ENCODE results near the gene HLA-E.
"Not testable (repeated sequence)": the region's sequence is repeated elsewhere in the genome, so short reads cannot be mapped to it uniquely, and the experiment has no call there.

HLA-E gene

DNA sequence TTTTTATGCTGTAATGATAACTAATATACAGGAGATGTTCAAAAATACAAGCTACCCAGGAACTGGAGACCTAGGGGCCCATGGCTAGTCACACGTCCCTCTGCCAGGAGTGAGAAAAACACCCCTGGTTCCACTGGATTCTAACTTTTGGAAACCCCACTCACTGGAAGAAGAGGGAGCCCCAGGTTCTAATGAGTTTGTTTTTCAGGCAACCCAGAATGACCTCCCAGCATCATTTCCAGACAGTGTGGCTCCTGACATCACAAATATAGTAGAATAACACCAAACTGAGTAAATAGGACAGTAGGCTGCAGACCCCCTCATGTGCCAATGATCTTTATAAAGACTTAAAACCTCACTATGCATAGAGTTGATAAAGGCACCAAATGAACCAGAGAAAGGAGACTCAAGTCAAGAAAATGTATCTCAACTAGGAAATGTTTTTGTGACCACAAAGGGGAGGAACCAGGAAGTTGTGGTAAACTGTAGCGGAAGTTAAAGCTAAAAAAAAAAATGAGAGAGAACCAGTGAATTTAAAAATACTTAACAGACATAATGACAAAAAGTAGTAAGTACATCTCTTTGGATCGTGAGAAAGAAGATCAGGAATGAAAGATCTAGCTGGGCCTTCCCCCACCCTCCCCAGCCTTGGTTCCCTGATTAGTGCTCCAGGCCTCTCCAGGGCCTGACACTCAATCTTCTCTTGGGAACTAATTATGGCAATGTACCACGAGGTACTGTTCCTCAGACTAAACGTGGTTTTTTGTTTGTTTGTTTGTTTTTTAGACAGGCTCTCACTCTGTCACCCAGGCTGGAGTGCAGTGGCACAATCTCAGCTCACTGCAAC is 19.8 kb downstream of the HLA-E start:
- no peak for DNase-seq

DNA sequence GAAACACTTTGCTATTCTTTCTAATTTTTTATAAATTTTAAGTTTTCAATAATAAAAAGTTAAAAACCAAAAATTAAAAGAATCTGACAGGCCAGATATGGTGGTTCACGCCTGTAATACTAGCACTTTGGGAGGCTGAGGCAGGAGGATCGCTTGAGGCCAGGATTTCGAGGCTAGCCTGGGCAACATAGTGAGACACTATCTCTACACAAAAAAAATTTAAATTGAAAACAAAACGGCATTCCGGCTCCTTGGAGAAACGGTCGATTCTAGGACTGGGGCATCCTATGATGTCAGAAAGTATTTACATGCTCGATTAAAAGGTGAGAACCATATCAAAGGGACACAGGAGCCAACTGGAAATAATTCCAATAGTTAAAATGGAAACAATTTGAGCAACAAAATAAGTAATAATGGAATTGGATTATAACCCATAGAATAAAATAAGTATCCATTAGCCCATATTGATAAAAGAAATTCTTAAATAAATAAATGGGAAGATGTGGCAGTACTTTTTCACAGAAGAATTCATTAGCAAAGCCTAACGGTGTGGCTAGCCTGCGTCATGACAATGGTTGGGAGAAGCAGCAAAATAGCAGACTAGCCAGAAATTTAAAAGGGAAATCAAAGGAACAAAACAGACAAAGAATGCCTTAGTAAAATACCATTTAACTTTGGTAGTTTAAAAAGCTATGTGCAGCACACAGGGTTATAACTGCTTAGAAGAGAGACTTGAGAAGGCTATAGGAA is 21.3 kb downstream of the HLA-E start:
- no peak for DNase-seq

DNA sequence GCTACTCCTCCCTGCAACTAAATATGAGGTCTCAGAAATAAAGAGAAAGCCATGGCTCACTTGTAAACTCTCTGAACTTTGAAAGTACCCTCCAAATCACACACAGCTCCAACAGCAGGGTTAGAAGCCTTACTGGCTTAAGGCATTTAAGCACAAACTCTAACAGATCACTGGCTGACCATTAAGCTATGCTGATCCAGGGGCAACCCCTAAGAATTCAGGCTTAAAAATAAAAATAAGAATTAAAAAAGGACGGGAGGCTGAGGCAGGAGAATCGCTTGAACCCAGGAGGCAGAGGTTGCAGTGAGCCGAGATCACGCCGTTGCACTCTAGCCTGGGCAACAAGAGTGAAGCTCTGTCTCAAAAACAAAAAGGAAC is 21.8 kb downstream of the HLA-E start:
- no peak for DNase-seq

DNA sequence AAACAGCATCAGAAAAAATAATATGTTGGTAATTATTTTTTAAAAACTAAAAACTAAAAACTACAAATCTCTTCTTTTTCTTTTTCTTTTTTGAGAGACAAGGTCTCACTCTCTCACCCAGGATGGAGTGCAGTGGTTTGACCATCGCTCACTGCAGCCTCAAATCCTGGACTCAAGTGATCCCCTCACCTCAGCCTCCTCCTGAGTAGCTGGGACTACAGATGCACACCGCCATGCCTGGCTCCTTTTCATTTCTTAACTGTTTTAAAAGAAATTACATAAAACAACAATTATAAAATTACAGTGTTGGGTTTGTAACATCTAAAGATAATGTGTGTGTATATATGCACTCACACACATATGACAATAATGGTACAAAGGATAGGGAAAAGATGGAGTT is 24.1 kb downstream of the HLA-E start:
- DNase-seq, result no peak

DNA sequence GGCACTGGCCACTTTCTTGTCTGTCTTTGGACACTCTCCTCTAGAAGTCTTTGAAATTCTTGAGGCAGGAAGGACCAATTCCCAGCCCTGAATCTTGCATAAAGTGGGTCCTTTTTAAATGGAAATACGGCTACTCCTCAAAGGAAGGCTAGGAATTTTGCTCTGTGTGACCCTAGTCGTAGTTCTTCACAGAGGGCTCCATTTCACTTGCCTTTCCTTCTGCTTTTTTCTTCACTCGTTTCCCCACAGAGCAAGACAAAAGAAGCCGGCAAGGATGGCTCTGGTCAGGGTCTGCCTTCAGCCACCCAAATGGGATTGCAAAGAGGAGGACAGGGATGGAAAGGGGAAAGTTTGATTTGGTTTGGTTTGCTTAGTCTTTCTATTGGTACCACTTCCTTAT is 25.8 kb downstream of the HLA-E start:
- DNase-seq, result no peak

DNA sequence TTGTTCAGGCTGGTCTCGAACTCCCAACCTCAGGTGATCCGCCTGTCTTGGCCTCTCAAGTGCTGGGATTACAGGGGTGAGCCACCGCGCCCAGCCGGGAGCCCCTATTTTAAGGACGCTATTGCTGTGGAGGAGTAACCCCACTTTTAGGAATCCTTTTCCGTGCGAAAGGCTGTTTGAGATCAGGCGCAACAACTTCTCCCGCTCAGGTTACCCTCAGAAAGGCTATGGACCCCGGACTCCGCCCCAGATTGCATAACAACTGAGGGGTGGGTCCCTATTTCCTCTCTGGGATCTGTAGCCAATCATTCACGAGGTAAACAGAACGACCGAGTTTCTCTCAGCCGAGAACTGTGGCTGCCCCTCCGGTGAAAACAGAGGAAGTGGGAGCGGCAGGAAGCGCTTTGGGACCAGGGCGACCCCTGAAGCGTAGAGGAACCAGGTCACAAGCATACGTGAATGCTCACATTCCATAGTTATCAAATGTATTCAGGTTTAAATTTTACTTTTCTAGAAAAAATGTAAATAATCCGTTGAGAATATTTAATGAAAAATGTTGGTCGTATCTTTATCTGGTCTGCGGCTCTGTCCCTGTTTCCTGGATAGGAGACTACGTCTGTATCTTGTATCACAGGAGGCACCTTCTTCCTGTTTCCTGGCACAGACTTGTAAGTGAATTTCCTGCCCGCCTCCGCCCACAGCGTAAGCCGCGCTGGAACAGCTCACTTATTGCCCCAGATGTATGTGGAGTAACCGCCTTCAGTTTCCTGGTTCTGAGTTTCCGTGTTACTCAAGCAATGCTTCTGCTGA is 26.8 kb downstream of the HLA-E start:
- DNase-seq, result peak; percentile 87

DNA sequence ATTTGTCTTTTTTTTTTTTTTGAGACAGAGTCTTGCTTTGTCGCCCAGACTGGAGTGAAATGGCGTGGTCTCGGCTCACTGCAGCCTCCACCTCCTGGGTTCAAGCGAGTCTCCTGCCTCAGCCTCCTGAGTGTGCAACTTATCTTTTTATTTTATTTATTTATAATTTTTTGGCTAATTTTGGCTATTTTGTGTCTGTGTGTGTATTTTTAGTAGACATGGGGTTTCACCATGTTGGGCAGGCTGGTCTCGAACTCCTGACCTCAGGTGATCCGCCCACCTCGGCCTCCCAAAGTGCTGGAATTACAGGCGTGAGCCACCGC is 27.4 kb downstream of the HLA-E start:
- not testable (repeated sequence) for DNase-seq

DNA sequence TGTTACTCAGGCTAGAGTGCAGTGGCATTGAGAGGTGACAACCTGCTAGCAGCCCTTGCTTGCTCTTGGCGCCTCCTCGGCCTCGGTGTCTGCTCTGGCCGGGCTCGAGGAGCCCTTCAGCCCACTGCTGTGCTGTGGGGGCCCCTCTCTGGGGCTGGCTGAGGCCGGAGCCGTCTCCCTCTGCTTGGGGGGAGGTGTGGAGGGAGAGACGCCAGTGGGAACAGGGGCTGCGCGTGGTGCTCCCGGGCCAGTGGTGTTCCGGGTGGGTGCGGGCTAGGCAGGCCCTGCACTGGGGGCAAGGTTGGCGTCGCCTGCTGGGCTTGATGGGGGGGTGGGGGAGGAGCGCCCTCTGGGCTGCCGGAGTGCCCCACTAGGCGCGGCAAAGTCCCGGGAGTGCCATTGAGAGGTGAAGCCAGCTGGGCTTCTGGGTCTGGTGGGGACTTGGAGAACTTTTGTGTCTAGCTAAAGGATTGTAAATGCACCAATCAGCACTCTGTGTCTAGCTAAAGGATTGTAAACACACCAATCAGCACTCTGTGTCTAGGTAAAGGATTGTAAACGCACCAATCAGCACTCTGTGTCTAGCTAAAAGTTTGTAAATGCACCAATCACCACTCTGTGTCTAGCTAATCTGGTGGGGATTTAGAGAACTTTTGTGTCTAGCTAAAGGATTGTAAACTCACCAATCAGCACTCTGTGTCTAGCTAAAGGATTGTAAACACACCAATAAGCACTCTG is 28.6 kb downstream of the HLA-E start:
- not testable (repeated sequence) for DNase-seq

DNA sequence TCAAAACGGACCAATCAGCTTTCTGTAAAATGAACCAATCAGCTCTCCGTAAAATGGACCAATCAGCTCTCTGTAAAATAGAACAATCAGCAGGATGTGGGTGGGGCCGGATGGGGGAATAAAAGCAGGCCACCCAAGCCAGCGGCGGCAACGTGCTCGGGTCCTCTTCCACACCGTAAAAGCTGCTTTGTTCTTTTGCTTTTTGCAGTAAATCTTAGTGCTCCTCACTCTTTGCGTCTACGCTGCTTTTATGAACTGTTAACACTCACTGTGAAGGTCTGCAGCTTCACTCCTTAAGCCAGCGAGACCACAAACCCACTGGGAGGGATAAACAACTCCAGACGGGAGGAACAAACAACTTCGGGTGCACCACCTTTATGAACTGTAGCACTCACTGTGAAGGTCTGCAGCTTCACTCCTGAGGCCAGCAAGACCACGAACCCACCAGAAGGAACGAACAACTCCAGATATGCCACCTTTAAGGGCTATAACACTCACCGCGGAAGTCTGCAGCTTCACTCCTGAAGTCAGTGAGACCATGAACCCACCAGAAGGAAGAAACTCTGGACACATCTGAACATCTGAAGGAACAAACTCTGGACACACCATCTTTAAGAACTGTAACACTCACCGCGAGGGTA is 29.3 kb downstream of the HLA-E start:
- peak; percentile 33 for DNase-seq

DNA sequence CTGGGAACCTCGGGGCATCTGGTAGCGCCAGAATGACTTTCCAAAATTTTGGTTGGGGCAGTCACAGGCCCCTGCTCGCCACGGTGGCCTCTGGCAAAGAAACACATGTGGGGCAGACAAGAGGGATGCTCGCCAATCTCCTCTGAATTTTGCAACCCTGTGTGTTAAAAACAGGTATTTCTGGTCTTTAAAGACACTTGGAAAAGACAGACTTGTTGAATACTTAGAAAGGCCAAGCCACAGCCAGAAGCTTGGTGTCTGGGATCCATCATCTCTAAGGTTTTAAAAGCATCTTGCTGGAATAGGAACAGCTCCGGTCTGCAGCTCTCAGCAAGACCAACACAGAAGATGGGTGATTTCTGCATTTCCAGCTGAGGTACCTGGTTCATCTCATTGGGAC is 31.2 kb downstream of the HLA-E start:
- no peak for DNase-seq

DNA sequence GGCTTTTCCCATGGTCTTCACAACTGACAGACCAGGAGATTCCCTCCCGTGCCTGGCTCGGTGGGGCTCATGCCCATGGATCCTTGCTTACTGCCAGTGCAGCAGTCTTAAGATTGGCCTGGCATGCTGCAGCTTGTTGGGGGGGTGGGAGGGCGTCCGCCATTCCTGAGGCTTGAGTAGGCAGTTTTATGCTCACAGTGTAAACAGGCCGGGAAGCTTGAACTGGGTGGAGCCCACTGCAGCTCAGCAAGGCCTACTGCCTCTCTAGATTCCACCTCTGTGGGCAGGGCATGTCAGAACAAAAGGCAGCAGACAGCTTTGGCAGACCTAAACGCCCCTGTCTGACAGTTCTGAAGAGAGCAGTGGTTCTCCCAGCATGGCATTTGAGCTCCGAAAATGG is 31.8 kb downstream of the HLA-E start:
- not testable (repeated sequence) for DNase-seq

DNA sequence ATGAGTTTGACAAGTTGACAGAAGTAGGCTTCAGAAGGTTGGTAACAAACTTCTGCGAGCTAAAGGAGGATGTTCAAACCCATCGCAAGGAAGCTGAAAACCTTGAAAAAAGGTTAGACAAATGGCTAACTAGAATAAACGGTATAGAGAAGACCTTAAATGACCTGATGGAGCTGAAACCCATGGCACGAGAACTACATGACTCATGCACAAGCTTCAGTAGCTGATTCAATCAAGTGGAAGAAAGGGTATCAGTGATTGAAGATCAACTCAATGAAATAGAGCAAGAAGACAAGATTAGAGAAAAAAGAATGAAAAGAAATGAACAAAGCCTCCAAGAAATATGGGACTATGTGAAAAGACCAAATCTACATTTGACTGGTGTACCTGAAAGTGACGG is 32.6 kb downstream of the HLA-E start:
- DNase-seq, result not testable (repeated sequence)

DNA sequence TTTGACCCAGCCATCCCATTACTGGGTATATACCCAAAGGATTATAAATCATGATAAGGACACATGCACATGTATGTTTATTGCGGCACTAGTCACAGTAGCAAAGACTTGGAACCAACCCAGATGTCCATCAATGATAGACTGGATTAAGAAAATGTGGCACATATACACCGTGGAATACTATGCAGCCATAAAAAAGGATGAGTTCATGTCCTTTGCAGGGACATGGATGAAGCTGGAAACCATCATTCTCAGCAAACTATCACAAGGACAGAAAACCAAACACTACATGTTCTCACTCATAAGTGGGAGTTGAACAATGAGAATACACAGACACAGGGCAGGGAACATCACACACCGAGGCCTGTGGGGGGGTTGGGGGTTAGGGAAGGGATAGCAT is 37.1 kb downstream of the HLA-E start:
- DNase-seq, result not testable (repeated sequence)

DNA sequence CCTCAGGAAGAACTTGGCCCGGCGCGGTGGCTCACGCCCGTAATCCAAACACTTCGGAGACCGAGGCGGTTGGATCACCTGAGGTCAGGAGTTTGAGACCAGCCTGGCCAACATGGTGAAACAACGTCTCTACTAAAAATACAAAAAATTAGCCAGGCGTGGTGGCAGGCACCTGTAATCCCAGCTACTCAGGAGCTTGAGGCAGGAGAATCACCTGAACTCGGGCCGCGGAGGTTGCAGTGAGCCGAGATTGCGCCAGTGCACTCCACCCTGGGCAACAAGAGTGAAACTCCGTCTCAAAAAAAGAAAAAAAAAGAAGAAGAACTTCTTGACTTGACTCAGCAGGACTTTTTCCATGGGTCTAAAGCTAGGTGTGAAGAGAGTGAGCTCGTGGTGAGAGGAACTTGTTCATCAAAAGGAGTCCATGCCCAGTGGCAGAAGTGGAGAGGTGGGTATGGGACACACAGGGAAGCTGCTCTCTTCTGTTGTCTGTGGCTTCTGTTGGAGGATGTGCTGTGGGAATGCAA is 40.1 kb downstream of the HLA-E start:
- DNase-seq, result peak; percentile 59

DNA sequence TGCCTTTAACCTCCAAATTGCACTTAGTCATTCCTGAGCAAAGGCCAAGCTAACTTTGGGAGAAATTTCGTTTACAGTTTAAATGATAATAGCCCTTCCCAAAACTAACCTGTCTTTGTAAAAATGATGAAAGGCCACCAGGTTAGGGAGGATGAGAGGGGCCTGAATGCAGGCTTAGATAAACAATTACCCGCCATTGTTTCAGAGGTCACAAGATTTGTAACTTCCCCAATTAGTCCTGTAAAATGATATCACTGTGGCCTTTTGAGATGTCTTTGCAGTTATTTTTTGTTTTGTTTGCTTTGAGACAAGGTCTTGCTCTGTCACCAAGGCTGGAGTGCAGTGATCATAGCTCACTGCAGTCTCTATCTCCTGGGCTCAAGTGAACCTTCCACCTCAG is 40.7 kb downstream of the HLA-E start:
- no peak for DNase-seq

DNA sequence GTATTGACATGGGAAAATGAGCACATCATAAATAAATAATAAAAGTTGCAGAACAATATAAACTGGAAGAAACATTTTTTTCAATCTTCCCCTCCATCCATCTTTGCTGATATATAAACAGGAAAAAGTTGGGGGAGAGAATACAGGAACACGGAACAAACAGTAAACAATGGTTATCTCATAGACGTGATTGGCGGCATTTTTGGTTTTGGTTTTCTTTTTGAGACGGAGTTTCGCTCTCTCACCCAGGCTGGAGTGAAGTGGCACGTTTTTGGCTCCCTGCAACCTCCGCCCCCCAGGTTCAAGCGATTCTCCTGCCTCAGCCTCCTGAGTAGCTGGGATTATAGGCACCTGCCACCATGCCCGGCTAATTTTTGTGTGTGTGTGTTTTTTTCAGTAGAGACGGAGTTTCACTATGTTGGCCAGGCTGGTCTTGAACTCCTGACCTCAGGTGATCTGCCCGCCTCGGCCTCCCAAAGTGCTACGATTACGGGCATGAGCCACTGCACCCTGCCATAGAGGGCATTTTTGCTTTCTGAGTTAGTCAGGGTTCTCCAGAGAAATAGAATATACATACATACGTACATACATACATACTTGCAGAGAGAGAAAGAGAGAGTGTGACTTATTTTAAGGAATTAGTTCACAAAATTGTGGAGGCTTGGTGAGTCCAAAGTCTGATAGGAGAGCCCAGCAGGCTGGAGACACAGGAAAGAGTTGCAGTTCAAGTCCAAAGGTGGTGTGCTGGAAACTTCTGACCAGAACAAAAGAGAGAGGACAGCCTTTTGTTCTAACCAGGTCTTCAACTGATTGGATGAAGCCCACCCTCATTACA is 44.4 kb downstream of the HLA-E start:
- DNase-seq, result no peak

DNA sequence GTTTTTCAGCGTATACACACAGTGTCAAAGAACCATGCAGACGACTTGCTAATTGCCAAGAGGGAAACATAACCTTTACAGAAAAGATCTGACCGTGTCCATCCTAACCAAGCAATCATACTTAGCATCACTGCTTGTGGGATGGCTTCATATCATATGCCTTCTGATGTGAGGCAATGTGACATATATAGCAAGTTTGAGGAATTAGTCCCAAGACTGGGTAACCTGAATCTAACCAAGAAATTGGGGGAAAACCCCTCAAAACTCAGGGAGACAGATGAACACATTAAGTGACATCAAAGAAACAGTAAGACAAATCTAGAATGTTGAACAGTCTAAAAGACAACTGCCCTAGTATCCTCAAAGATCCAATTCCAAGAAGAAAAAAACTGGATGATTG is 48.6 kb downstream of the HLA-E start:
- DNase-seq, result no peak

DNA sequence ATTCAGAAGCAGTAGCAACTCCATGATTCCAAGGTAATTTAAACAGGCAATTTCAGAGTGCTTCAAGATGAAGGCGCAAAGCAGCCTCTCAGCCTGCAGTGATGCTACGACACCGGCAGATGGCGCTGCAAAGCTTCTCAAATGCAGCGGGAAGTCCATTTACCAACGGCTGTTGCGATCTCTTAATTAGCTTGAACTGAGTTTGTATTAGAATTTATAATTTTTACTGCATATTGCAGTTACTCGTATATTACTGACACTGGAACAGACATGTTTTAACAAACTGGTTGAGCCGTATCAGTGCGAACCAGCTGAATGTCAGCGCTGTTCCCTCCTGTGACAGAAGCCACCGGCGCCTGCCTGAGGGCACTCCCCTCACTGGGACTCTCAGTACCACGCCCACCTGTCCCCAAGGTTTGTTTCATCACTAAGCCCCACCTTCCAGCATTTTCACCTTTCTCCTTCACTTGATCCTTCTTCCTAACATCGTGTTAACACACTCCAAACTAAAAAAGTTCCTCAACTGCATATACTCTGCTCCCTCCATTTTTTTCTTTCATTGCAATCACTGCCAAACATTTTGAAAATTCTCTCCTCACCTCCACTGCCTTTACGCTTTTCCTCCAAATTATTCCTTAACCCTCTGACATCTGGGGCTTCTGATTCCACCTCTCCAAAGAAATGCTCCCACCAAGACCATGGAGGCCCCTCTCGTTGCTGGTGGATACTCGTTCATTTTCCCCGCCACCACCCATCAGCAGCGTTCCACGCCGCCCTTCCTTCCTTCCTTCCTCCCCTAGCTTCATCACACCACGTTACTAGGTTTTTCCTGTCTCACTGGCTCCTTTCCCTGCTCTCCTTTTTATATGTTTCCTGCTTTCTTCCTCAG is 52.5 kb downstream of the HLA-E start:
- DNase-seq, result peak; percentile 80

DNA sequence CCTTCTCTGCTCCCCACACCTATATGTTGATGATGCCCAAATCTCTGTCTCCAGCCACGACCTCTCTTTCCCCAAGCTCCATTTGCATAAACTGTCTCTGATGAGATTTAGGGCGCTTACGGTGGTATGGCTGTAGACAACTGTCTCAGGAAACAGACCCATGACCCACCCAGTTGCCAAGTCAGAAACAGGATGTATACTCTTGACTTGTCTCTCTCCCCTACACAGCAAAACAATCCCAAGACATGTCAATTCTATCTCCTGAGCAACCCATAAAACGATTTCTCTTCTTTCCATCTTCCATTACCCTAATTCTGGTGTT is 53.1 kb downstream of the HLA-E start:
- no peak for DNase-seq

DNA sequence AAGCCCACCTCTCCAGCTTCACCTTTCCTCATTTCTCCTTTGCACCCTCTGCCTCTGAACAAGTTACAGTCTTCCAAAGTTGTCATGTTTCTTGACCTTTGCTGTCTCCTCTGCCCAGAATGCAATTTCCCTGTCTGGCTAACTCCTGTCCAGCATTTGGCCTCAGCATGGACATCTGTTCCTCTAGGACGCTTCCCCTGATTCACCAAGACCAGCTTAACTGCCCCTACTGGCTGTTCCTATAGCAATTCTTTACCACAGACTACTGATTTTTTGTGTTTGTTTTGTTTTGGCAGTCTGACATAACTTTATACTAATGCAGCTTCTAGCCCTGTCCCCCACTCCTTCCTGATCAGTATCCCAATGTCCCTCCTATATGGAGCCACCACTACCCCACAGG is 53.6 kb downstream of the HLA-E start:
- no peak for DNase-seq

Data from stimulated activated CD4-positive, alpha-beta T cell treated with anti-CD3 and anti-CD28 coated beads, Interleukin-4, amount 100 ng/mL, for 1 hour (primary cell).